Measurements from ENCODE around the gene SPINK1. TPM values are rescaled to one million over a fixed set of nuclear protein-coding genes. Genes with fewer than 3 reads are reported as not detected.
A peak's percentile ranks its signal among the peaks of the same experiment; 100 is the strongest.

SPINK1 gene
- total and polyA plus RNA-seq, 8 donors: 5,539 to 26,066 (median 20,523) TPM

DNA sequence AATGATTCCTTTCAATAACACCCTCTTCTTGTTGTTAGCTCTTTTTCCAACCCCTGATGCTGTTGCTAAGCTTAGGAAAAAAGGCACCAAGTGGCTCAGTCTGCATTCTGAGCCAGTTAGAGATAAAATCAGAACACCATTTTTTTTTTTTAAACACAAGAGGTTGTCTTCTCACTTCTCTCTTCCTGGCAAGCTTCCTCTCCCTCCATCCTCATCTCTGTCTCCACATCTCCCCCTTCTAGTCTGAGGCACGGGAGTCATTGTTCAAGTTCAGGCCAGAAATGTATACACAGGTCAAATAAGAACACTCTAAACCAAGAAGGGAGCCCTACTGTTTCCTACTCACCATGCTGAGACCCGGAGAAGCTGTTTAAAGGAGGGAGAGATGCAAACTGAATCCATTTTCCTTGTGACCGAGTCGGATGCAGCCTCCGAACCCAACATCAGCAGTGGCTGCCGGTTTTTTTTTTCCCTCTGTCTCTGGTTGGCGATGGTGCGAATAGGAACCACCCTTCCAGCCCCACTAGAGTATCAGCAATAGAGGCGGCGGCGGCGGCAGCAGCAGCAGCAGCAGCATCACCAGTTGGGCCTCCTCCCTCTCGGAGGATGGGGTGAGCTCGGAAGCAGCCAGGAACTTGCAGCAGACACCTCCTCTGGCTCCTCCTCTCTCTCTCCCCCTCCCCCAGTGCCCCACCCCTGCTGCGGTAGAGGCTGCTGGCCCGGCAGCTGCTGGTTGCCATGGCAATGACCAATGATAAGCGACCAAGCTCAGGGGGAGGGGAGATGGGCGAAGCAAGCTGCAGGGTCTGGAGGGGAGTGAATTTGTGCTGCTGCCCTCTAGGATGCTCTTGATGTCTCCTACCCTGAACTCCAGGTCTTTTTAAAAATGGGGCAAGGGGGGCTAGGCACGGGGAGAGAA, 49.1 kb downstream of the SPINK1 start, which contains the start of gene JAKMIP2:
Gene JAKMIP2 (minus strand): TSS at position 619 of the 919 bp plus-strand sequence. CDS start 110,922 bp downstream, outside the sequence.
- no peaks in the 10 kb centered on the region for H3K4me1 ChIP-seq
- no peaks in the 10 kb centered on the region for H3K36me3 ChIP-seq
- TF ChIP-seq, protein P1, sequence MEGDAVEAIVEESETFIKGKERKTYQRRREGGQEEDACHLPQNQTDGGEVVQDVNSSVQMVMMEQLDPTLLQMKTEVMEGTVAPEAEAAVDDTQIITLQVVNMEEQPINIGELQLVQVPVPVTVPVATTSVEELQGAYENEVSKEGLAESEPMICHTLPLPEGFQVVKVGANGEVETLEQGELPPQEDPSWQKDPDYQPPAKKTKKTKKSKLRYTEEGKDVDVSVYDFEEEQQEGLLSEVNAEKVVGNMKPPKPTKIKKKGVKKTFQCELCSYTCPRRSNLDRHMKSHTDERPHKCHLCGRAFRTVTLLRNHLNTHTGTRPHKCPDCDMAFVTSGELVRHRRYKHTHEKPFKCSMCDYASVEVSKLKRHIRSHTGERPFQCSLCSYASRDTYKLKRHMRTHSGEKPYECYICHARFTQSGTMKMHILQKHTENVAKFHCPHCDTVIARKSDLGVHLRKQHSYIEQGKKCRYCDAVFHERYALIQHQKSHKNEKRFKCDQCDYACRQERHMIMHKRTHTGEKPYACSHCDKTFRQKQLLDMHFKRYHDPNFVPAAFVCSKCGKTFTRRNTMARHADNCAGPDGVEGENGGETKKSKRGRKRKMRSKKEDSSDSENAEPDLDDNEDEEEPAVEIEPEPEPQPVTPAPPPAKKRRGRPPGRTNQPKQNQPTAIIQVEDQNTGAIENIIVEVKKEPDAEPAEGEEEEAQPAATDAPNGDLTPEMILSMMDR (IDR thresholded peaks at IDR 0.05): no peak
- H3K4me3 ChIP-seq: no peak within 1 kb of the TSS
- H3K27ac ChIP-seq: no peak within 1 kb of the TSS
- no peaks in the 10 kb centered on the region for H3K9me3 ChIP-seq
- WGBS, 2 donors: 13 to 17% methylated on average over 19 of the region's 19 CpGs
- H3K27me3 ChIP-seq: no peaks in the 10 kb centered on the region
- FAIRE-seq (no peak), DNase-seq (peak; percentile 30 to 61 (median 43)), ATAC-seq (peak in 3 of 4 donors; percentile 71 to 95 (median 94))
- intact Hi-C loops (cut with DNase I): no loop called here

DNA sequence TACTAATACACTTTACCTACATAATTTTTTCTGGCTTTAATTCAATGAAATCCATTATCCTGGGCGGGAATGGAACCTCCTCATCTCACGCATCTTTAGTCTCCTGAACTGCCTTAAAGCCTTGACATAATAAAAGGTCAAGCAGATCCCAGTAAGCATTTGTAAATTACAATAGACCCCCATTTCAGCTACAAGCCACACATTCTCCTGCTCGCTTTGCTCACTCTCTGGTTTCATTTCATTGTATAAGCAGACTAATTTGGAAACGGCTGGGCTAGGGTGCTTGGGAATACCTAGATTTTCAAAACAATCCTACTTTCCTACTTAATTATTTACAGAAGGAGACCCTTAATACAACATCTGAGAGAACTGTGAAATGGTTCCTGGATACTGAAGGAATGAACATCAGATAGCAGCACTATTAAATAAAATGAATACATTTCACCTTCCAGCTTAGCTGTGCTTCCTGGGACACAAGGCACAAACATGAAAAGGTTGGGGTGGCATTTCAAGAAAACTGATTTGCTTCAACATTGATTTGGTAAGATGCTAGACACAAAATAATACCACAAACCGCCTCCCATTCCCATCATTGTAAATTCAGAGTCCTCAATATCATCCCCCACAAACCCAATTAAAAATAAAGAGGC, 50.4 kb downstream of the SPINK1 start:
- TF ChIP-seq, protein P1 (IDR thresholded peaks at IDR 0.05): no peak
- ATAC-seq (no peak), FAIRE-seq (no peak), DNase-seq (no peak)
- Histone ChIP-seq H3K27me3 (no peaks in the 10 kb centered on the region), H3K9me3 (no peaks in the 10 kb centered on the region), H3K36me3 (no peaks in the 10 kb centered on the region), H3K4me3 (no peak overlapping the region), H3K27ac (no peak overlapping the region), H3K4me1 (no peaks in the 10 kb centered on the region)
- intact Hi-C loops (cut with DNase I): no loop called here
- 86 to 89% methylated on average over 5 of the region's 5 CpGs for WGBS, 2 donors

DNA sequence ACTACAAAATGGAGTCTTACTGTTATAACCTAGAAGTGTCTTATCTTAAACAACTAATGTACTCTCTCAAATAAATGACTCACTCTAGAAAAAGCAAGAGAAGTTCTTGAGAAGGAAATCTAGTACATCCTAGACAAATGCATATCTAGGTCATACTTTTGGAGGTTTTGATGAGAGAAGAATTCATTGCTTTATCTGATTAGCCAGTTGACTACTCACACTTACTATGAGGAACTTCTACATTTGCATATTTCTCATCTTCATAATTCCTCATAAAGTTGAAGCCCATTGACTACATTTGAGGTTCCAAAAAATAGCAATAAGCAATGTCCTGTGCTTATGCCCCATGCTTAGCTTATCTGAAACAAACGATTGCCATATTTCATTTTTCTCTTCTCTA, 51.8 kb downstream of the SPINK1 start:
- intact Hi-C loops (cut with DNase I): no loop called here
- no peak for FAIRE-seq
- Histone ChIP-seq H3K36me3 (no peaks in the 10 kb centered on the region), H3K27ac (no peak overlapping the region), H3K4me1 (no peaks in the 10 kb centered on the region), H3K27me3 (no peaks in the 10 kb centered on the region), H3K4me3 (no peak overlapping the region), H3K9me3 (no peaks in the 10 kb centered on the region)
- TF ChIP-seq, protein P1 (IDR thresholded peaks at IDR 0.05): no peak
- 75 to 77% methylated on average over 1 of the region's 1 CpG for WGBS, 2 donors
- DNase-seq: no peak
- no peak for ATAC-seq

DNA sequence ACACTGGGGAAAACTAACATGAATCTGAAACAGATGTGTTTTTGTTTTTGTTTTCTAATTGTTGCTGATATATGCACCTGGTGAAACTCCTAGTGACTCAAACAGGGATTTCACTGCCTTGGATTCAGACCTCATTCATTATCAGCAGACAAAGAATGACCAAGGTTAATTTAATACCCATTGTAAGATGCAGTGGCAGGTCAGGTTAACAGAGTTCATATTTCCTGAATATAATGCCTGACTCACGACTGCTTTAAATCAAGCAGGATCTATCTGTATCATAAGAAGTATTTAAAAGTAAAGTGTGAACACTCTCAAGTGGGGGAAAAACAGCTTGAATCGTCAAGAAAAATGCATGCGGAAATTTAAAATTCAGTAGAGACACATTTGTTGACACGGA, 54.5 kb downstream of the SPINK1 start:
- no peaks in the 10 kb centered on the region for H3K4me1 ChIP-seq
- H3K9me3 ChIP-seq: no peaks in the 10 kb centered on the region
- WGBS, 2 donors: 88 to 90% methylated on average over 4 of the region's 4 CpGs
- ATAC-seq: no peak
- no peak overlapping the region for H3K4me3 ChIP-seq
- no peak for DNase-seq
- TF ChIP-seq, protein P1 (IDR thresholded peaks at IDR 0.05): no peak
- no peak overlapping the region for H3K27ac ChIP-seq
- H3K27me3 ChIP-seq: no peaks in the 10 kb centered on the region
- intact Hi-C loops (cut with DNase I): no loop called here
- FAIRE-seq: no peak
- H3K36me3 ChIP-seq: no peaks in the 10 kb centered on the region

Other genes with a start within 250 kb of the SPINK1 start
- 1 to 10 TPM in 1 of 6 donors, under 1 TPM in 5; 0.19 to 1.3 (median 0.67) TPM for gene JAKMIP2, start 48.9 kb downstream of the SPINK1 start, total RNA-seq
- 1 to 10 TPM in 1 of 2 donors, under 1 TPM in 1; 0.53 to 2.6 TPM for gene JAKMIP2, start 48.9 kb downstream of the SPINK1 start, polyA plus RNA-seq
- gene SCGB3A2, start 47.0 kb upstream of the SPINK1 start, total RNA-seq: under 1 TPM in 2 of 6 donors, not detected in 4; 0.24 to 0.76 TPM
- gene SCGB3A2, start 47.0 kb upstream of the SPINK1 start, polyA plus RNA-seq: not detected
- 1 to 10 TPM in 1 of 6 donors, under 1 TPM in 1, not detected in 4; 0.47 to 2.3 TPM for gene C5orf46, start 74.9 kb upstream of the SPINK1 start, total RNA-seq
- gene C5orf46, start 74.9 kb upstream of the SPINK1 start, polyA plus RNA-seq: 1 to 10 TPM in 1 of 2 donors, not detected in 1; 1.8 TPM
- under 1 TPM in 4 of 6 donors, not detected in 2; 0.17 to 0.31 (median 0.21) TPM for gene SPINK5, start 232.3 kb upstream of the SPINK1 start, total RNA-seq
- under 1 TPM; 0.23 to 0.27 TPM for gene SPINK5, start 232.3 kb upstream of the SPINK1 start, polyA plus RNA-seq

Data from pancreas (tissue), 10 donors.